Motor neuron (in vitro differentiated cells): ENCODE measurements around the gene ZNF202. TPM values are rescaled to one million over a fixed set of nuclear protein-coding genes. Genes with fewer than 3 reads are reported as not detected.

Source experiments
- total RNA-seq, 8 experiments: library from RNA; unstranded; fragments of 300-600 nt; gene quantifications; 2 replicates each; pipeline versions ENCODE4 v1.2.3 to v1.2.4, GENCODE V29; 2022

Gene ZNF202
- total RNA-seq, 8 experiments from 2014 or later = 5.4 to 13.6 (median 10.5) TPM

Other genes starting within 250 kb of the ZNF202 start
- 10 to 100 TPM in 5 of 8 experiments, 1 to 10 TPM in 1, under 1 TPM in 2; 0.13 to 67.3 (median 25.3) TPM for gene SCN3B, start 87.0 kb downstream of the ZNF202 start, total RNA-seq
- under 1 TPM in 2 of 8 experiments, not detected in 6; 0.18 to 0.57 TPM for gene OR6X1, start 12.9 kb upstream of the ZNF202 start, total RNA-seq
- under 1 TPM in 1 of 8 experiments, not detected in 7; 0.76 TPM for gene OR6M1, start 64.7 kb upstream of the ZNF202 start, total RNA-seq
- not detected for gene TMEM225, start 144.0 kb upstream of the ZNF202 start, total RNA-seq
- under 1 TPM in 4 of 8 experiments, not detected in 4; 0.09 to 0.57 (median 0.14) TPM for gene OR8D4, start 160.5 kb upstream of the ZNF202 start, total RNA-seq
- not detected for gene OR4D5, start 198.0 kb upstream of the ZNF202 start, total RNA-seq
- under 1 TPM in 3 of 8 experiments, not detected in 5; 0.27 to 0.42 (median 0.33) TPM for gene OR6T1, start 202.2 kb upstream of the ZNF202 start, total RNA-seq
- gene OR10S1, start 236.1 kb upstream of the ZNF202 start, total RNA-seq = under 1 TPM in 5 of 8 experiments, not detected in 3; 0.17 to 0.85 (median 0.36) TPM